H1 (cell line): ENCODE measurements around the gene ROS1. TPM values are rescaled to one million over a fixed set of nuclear protein-coding genes. Genes with fewer than 3 reads are reported as not detected.

Source experiments
- CTCF ChIA-PET: fragments of 300-600 bp; sonication (Branson Sonifier 250); formaldehyde crosslinking; loops from one replicate; lab custom pipeline; 2021; ENCODE audit not compliant: partially characterized antibody; lab: Charles Lee
- POLR2A ChIA-PET: fragments of 300-600 bp; sonication (Branson Sonifier 250); formaldehyde crosslinking; loops from one replicate; lab custom pipeline; 2021; ENCODE audit warnings: inconsistent platforms; ENCODE audit not compliant: partially characterized antibody; lab: Charles Lee
- DNase-seq, 2 experiments: peaks; one replicate each; pipeline versions ENCODE4 v3.0.0 to v3.0.0-alpha.2; 2010 to 2022; ENCODE audit warnings: low spot score in 2 of 2, low read depth in 1 of 2, mixed read lengths in 1 of 2
- FAIRE-seq: peaks from 2 replicates; lab custom pipeline; 2011; peaks lifted over from hg19 to GRCh38; lab: Jason Lieb, UNC
- H2AFZ ChIP-seq: 2 replicates; pipeline ENCODE4 v1.8.1; 2012; ENCODE audit warnings: low read length, inconsistent platforms
- H2AK5ac ChIP-seq: 2 replicates; pipeline ENCODE4 v1.6.1; 2013; ENCODE audit warnings: low read depth, low read length
- H2BK120ac ChIP-seq: replicated peaks from 2 replicates; pipeline ENCODE3; 2013; ENCODE audit warnings: low read depth, low read length, inconsistent platforms
- H2BK12ac ChIP-seq: 2 replicates; pipeline ENCODE4 v1.6.1; 2013; ENCODE audit warnings: low read depth, low read length
- H2BK15ac ChIP-seq: 2 replicates; pipeline ENCODE4 v1.6.1; 2013; ENCODE audit warnings: low read length
- H2BK20ac ChIP-seq: 2 replicates; pipeline ENCODE4 v1.6.1; 2013; ENCODE audit warnings: low read length
- H2BK5ac ChIP-seq: 2 replicates; pipeline ENCODE4 v1.6.1; 2013; ENCODE audit warnings: low read depth, low read length
- H3K14ac ChIP-seq: 2 replicates; pipeline ENCODE4 v1.6.1; 2013; ENCODE audit warnings: inconsistent platforms; ENCODE audit not compliant: insufficient read length
- H3K18ac ChIP-seq: 2 replicates; pipeline ENCODE4 v1.6.1; 2013; ENCODE audit warnings: low read length; ENCODE audit errors: extremely low read depth
- H3K23ac ChIP-seq: 2 replicates; pipeline ENCODE4 v1.6.1; 2013; ENCODE audit warnings: inconsistent platforms; ENCODE audit not compliant: insufficient read length
- H3K23me2 ChIP-seq: 2 replicates; pipeline ENCODE4 v1.6.1; 2013; ENCODE audit warnings: low read depth, low read length
- H3K27ac ChIP-seq: 2 replicates; pipeline ENCODE4 v1.6.1; 2011; ENCODE audit warnings: low read depth, low read length, inconsistent platforms
- H3K27me3 ChIP-seq, 4 experiments: replicated peaks in 1 of 4; 1 replicate in 1 of 4; 2 replicates in 3 of 4; pipeline versions ENCODE4 v1.6.1 to v1.8.1; 2011 to 2013; ENCODE audit warnings: low read length in 3 of 4, mild to moderate bottlenecking in 3 of 4, inconsistent platforms in 2 of 4, mixed read lengths in 2 of 4, moderate library complexity in 1 of 4; ENCODE audit not compliant: control insufficient read depth in 3 of 4, insufficient read depth in 3 of 4; ENCODE audit errors: extremely low read depth in 1 of 4
- H3K36me3 ChIP-seq, 4 experiments: 2 replicates each; pipeline versions ENCODE4 v1.6.1 to v1.8.1; 2011 to 2013; ENCODE audit warnings: mild to moderate bottlenecking in 4 of 4, low read length in 3 of 4, moderate library complexity in 2 of 4, control low read depth in 1 of 4, inconsistent platforms in 1 of 4; ENCODE audit not compliant: insufficient read depth in 4 of 4, control insufficient read depth in 2 of 4
- H3K4ac ChIP-seq: replicated peaks from 2 replicates; pipeline ENCODE3; 2013; ENCODE audit warnings: low read length, low read depth, mixed read lengths, inconsistent platforms; ENCODE audit not compliant: insufficient read length
- H3K4me1 ChIP-seq, 4 experiments: replicated peaks in 1 of 4; 1 replicate in 1 of 4; 2 replicates in 3 of 4; pipeline versions ENCODE4 v1.6.1 to v1.8.1; 2011 to 2013; ENCODE audit warnings: low read length in 3 of 4, inconsistent platforms in 2 of 4, mixed read lengths in 1 of 4; ENCODE audit not compliant: insufficient read depth in 4 of 4, control insufficient read depth in 3 of 4
- H3K4me2 ChIP-seq, 2 experiments: 2 replicates each; pipeline versions ENCODE4 v1.6.1 to v1.8.1; 2011 to 2013; ENCODE audit warnings: low read depth in 2 of 2, low read length in 2 of 2, control low read depth in 1 of 2, inconsistent platforms in 1 of 2, mild to moderate bottlenecking in 1 of 2; ENCODE audit not compliant: insufficient read depth in 1 of 2
- H3K4me3 ChIP-seq, 4 experiments: fragments of 200-600, 300-600 bp in 1 of 4; sonication (generic), shearing (Covaris generic), sonication (Bioruptor Twin) in 1 of 4; 2 replicates each; pipeline versions ENCODE4 v1.5.1 to v1.8.1; 2011 to 2016; ENCODE audit warnings: low read length in 4 of 4, low read depth in 3 of 4, control low read depth in 2 of 4, inconsistent platforms in 2 of 4, mild to moderate bottlenecking in 2 of 4, mixed read lengths in 1 of 4, moderate library complexity in 1 of 4; ENCODE audit not compliant: insufficient read depth in 2 of 4; ENCODE audit errors: extremely low read depth in 1 of 4
- H3K56ac ChIP-seq: replicated peaks from 2 replicates; pipeline ENCODE3; 2013; ENCODE audit warnings: low read depth, mild to moderate bottlenecking, mixed read lengths, low read length, inconsistent platforms; ENCODE audit not compliant: insufficient read length
- H3K79me1 ChIP-seq: 2 replicates; pipeline ENCODE4 v1.6.1; 2013; ENCODE audit warnings: low read depth, low read length, control low read depth
- H3K79me2 ChIP-seq, 2 experiments: 2 replicates each; pipeline versions ENCODE4 v1.6.1 to v1.8.1; 2012 to 2013; ENCODE audit warnings: low read length in 2 of 2, mild to moderate bottlenecking in 2 of 2, inconsistent platforms in 1 of 2; ENCODE audit not compliant: insufficient read depth in 2 of 2, control insufficient read depth in 1 of 2
- H3K9ac ChIP-seq, 4 experiments: replicated peaks in 1 of 4; 1 replicate in 1 of 4; 2 replicates in 3 of 4; pipeline versions ENCODE4 v1.6.1 to v1.8.1; 2011 to 2013; ENCODE audit warnings: low read depth in 3 of 4, low read length in 3 of 4, control low read depth in 2 of 4, mild to moderate bottlenecking in 2 of 4, moderate library complexity in 2 of 4, inconsistent platforms in 1 of 4; ENCODE audit errors: extremely low read depth in 1 of 4
- H3K9me3 ChIP-seq, 2 experiments: 2 replicates each; pipeline versions ENCODE4 v1.6.1 to v1.8.1; 2012 to 2013; ENCODE audit warnings: mild to moderate bottlenecking in 2 of 2, moderate library complexity in 2 of 2, control low read depth in 1 of 2, inconsistent platforms in 1 of 2, low read depth in 1 of 2, low read length in 1 of 2, mixed read lengths in 1 of 2; ENCODE audit not compliant: insufficient read depth in 2 of 2
- H4K20me1 ChIP-seq, 2 experiments: replicated peaks in 1 of 2; 2 replicates each; pipeline versions ENCODE3 to v1.8.1; 2011 to 2013; ENCODE audit warnings: inconsistent platforms in 2 of 2, low read length in 2 of 2, mild to moderate bottlenecking in 1 of 2; ENCODE audit not compliant: insufficient read depth in 2 of 2, control insufficient read depth in 1 of 2
- H4K5ac ChIP-seq: 2 replicates; pipeline ENCODE4 v1.6.1; 2013; ENCODE audit warnings: low read length, low read depth, mixed read lengths, inconsistent platforms; ENCODE audit not compliant: insufficient read length
- H4K8ac ChIP-seq: 2 replicates; pipeline ENCODE4 v1.8.0; 2013; ENCODE audit warnings: mild to moderate bottlenecking, moderate library complexity, low read length, inconsistent platforms; ENCODE audit not compliant: insufficient read depth; ENCODE audit errors: extremely low read depth
- H4K91ac ChIP-seq: replicated peaks from 2 replicates; pipeline ENCODE3; 2013; ENCODE audit warnings: low read length, mixed read lengths, inconsistent platforms; ENCODE audit not compliant: insufficient read length
- CBX8 ChIP-seq: fragments of 300-800, 300-1000 bp; sonication (generic); IDR thresholded peaks from 2 replicates; pipeline ENCODE4 v1.7.1; 2016; ENCODE audit warnings: low read depth, low read length, borderline replicate concordance
- CEBPB ChIP-seq: IDR thresholded peaks from 2 replicates; pipeline ENCODE4 v1.6.1; 2012; ENCODE audit warnings: low read depth, low read length
- CHD1 ChIP-seq: IDR thresholded peaks from 2 replicates; pipeline ENCODE4 v1.6.1; 2012; ENCODE audit warnings: low read depth, low read length, improper control_type of control experiment
- KDM1A ChIP-seq: fragments of 200-600, 300-600 bp; sonication (generic); IDR thresholded peaks from 2 replicates; pipeline ENCODE4 v1.7.1; 2016; ENCODE audit warnings: mild to moderate bottlenecking, low read length, borderline replicate concordance
- KDM5A ChIP-seq: fragments of 200-600 bp; IDR thresholded peaks from 2 replicates; pipeline ENCODE4 v1.7.1; 2012; ENCODE audit warnings: mild to moderate bottlenecking, low read length, inconsistent platforms, mixed read lengths
- MAFK ChIP-seq: IDR thresholded peaks from 2 replicates; pipeline ENCODE4 v1.6.1; 2012; ENCODE audit warnings: low read depth, mild to moderate bottlenecking, improper control_type of control experiment, low read length
- NANOG ChIP-seq: IDR thresholded peaks from 2 replicates; pipeline ENCODE4 v1.6.1; 2011; ENCODE audit warnings: low read length, low read depth, mild to moderate bottlenecking, inconsistent platforms; ENCODE audit not compliant: insufficient read depth, poor library complexity, severe bottlenecking
- RBBP5 ChIP-seq: IDR thresholded peaks from 2 replicates; pipeline ENCODE4 v1.7.1; 2012; ENCODE audit warnings: low read depth, mild to moderate bottlenecking, inconsistent platforms, low read length, moderate library complexity, borderline replicate concordance
- SIRT6 ChIP-seq: IDR thresholded peaks from one replicate; pipeline ENCODE4 v1.7.1; 2012; ENCODE audit warnings: low read length, inconsistent platforms
- SP2 ChIP-seq: IDR thresholded peaks from 2 replicates; pipeline ENCODE4 v1.6.1; 2012; ENCODE audit warnings: mild to moderate bottlenecking, low read length, inconsistent platforms
- TEAD4 ChIP-seq: IDR thresholded peaks from 2 replicates; pipeline ENCODE4 v1.6.1; 2012; ENCODE audit warnings: low read depth, low read length, inconsistent platforms, mixed read lengths
- polyA plus RNA-seq, 7 experiments: library from polyadenylated mRNA; depleted of rRNA in 3 of 7; stranded (reverse) in 5 of 7; unstranded in 2 of 7; fragments of >200 nt in 5 of 7; fragments of 200-250 nt in 2 of 7; gene quantifications; 1 replicate in 5 of 7; 2 replicates in 1 of 7; 4 replicates in 1 of 7; pipeline versions ENCODE4 v1.2.1 to v1.2.3, GENCODE V29; 2011 to 2013; ENCODE audit warnings: missing spikeins in 2 of 7, mixed read lengths in 2 of 7
- total RNA-seq: library from RNA; stranded (reverse); fragmentation: NEBNext Ultra II Directional; extraction: Animal tissue kit (Norgen Biotek cat#: 25700); gene quantifications from 2 replicates; pipeline ENCODE4 v1.2.1, GENCODE V29; 2021

ROS1 gene
- total and polyA plus RNA-seq, 2 of the 8 experiments (the other 6 are each of a cell fraction or from before 2014, with no cell fraction given), result not detected

GRCh38 chr6:117380298-117380697 lies 45.4 kb downstream of the ROS1 start (continued):
- TF ChIP-seq TEAD4 (no peak), SIRT6 (no peak)

GRCh38 chr6:117375446-117375845 lies 50.3 kb downstream of the ROS1 start:
- DNase-seq, result no peak
- Histone ChIP-seq H4K5ac (no peak overlapping the region), H3K4ac (no peak overlapping the region), H3K27ac (no peak overlapping the region), H3K14ac (no peak overlapping the region), H3K4me1 (no peaks in the 10 kb centered on the region), H4K8ac (no peak overlapping the region), H2AFZ (no peak overlapping the region), H2BK120ac (no peak overlapping the region), H3K9ac (no peak overlapping the region), H3K4me2 (no peak overlapping the region), H2BK5ac (no peak overlapping the region), H3K23me2 (no peaks in the 10 kb centered on the region), H3K36me3 (no peaks in the 10 kb centered on the region), H4K20me1 (no peaks in the 10 kb centered on the region), H3K27me3 (no peaks in the 10 kb centered on the region), H3K9me3 (peaks cover 0 to 8% of the 10 kb centered on the region in 2 experiments; a peak in 1 of 4 replicates), H3K79me2 (no peaks in the 10 kb centered on the region), H4K91ac (no peak overlapping the region), H3K79me1 (no peaks in the 10 kb centered on the region), H2BK15ac (no peak overlapping the region), H2BK20ac (no peak overlapping the region), H2BK12ac (no peak overlapping the region), H3K18ac (no peak overlapping the region), H3K4me3 (no peak overlapping the region), H3K56ac (no peak overlapping the region), H3K23ac (no peak overlapping the region), H2AK5ac (no peak overlapping the region)
- no peak for FAIRE-seq
- ChIA-PET POLR2A (no interaction called here), CTCF (no interaction called here)
- no peak for TF ChIP-seq NANOG
- no peak for TF ChIP-seq KDM1A
- no peak for TF ChIP-seq CHD1
- no peak for TF ChIP-seq SIRT6
- TF ChIP-seq SP2, result no peak
- TF ChIP-seq MAFK, result no peak
- no peak for TF ChIP-seq CEBPB
- TF ChIP-seq CBX8, result no peak
- TF ChIP-seq RBBP5, result no peak
- no peak for TF ChIP-seq KDM5A
